ENCODE data around the gene KIF21B.

KIF21B gene

GRCh38 chr1:200998323-200998722 is 25.2 kb downstream of the KIF21B start:
- Histone ChIP-seq H3K9me3 (no peaks in the 10 kb centered on the region), H3K4me3 (no peak overlapping the region), H3K27ac (no peak overlapping the region), H3K4me1 (no peaks in the 10 kb centered on the region), H3K36me3 (peaks cover 0 to 5% (median 0%) of the 10 kb centered on the region in 3 donors), H3K27me3 (no peaks in the 10 kb centered on the region)
- intact Hi-C loops (cut with DNase I; ENCODE audit: low total_unique reads): no loop called here
- no peak for TF ChIP-seq CTCF (IDR thresholded peaks at IDR 0.05)
- no peak for DNase-seq

DNA sequence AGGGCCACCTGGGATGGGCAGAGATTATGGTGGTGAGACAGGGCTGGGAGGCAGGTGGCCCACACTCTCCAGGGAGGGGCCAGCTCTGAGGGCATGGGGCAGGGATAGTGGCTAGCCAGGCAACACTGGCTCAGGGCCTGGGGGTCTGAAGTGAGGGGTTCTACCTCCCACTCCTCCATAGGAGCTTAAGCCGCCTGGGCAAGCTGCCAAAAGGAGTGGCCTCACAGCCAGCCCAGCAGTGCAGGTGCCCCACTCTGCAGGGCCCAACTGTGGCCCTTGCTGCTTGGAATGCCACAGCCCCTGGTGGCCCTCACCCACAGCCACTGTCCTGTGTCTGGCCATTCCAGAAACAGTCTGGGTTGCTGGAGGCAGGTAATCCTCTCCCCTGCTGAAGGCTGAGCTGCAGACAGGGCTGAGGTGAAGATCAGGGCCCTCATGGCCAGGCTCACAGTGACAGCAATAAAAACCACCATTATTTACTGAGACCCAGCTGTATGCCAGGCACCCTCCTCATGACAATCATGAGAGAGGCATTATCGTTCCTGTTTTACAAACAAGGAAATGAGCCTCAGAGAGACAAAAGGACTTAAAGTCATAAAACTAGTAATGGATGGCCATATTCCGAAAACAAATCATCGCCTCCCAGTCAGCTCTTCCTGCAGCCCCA is 31.0 kb downstream of the KIF21B start:
- Histone ChIP-seq H3K9me3 (no peaks in the 10 kb centered on the region), H3K4me1 (no peaks in the 10 kb centered on the region), H3K36me3 (peaks cover 0 to 24% (median 9%) of the 10 kb centered on the region in 3 donors), H3K27ac (no peak overlapping the region), H3K4me3 (no peak overlapping the region), H3K27me3 (no peaks in the 10 kb centered on the region)
- intact Hi-C loops (cut with DNase I; ENCODE audit: low total_unique reads): no loop called here
- TF ChIP-seq CTCF (IDR thresholded peaks at IDR 0.05): no peak
- DNase-seq: no peak

DNA sequence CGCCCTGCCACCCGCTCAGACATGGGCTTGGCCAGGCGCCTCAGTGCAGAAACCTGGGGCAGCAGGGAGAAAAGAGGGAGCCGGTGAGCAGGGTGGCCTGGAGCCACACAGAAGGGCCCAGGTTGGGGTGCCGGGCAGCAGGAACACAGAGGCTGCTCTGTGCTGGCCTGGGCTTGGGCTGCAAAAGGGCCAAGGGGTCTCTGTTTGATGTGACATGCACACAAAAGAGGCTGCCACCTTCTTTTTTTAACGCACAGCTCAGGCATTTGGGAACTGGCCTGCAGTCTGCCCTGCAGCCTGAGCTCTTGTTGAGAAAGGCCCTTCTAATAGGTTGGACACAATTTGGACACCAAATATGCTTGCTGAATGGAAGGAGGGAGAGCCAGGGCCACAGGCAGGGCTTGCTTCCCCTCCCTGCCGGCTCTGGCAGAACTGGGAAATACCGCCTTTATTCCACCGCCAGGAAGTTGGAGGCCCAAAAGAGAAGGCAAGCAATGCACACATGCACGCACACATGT is 32.4 kb downstream of the KIF21B start:
- Histone ChIP-seq H3K9me3 (no peaks in the 10 kb centered on the region), H3K27me3 (no peaks in the 10 kb centered on the region), H3K4me3 (no peak overlapping the region), H3K4me1 (no peaks in the 10 kb centered on the region), H3K27ac (no peak overlapping the region), H3K36me3 (peaks cover 0 to 24% (median 14%) of the 10 kb centered on the region in 3 donors)
- TF ChIP-seq CTCF (IDR thresholded peaks at IDR 0.05): no peak
- intact Hi-C loops (cut with DNase I; ENCODE audit: low total_unique reads): no loop called here
- no peak for DNase-seq

- Histone ChIP-seq H3K27ac (no peak overlapping the region), H3K36me3 (peaks cover 0 to 24% (median 14%) of the 10 kb centered on the region in 3 donors), H3K27me3 (no peaks in the 10 kb centered on the region), H3K9me3 (no peaks in the 10 kb centered on the region), H3K4me3 (no peak overlapping the region), H3K4me1 (no peaks in the 10 kb centered on the region)
- intact Hi-C loops (cut with DNase I; ENCODE audit: low total_unique reads): no loop called here
- no peak for DNase-seq
- TF ChIP-seq CTCF (IDR thresholded peaks at IDR 0.05): no peak
Observed at GRCh38 chr1:200990114-200990513, 33.4 kb downstream of the KIF21B start.

GRCh38 chr1:200989337-200989736 is 34.2 kb downstream of the KIF21B start:
- intact Hi-C loops (cut with DNase I; ENCODE audit: low total_unique reads): no loop called here
- H3K27ac ChIP-seq: no peak overlapping the region
- H3K36me3 ChIP-seq: peaks cover 0 to 24% (median 14%) of the 10 kb centered on the region in 3 donors

More at GRCh38 chr1:200989337-200989736, 34.2 kb downstream of the KIF21B start:
- DNase-seq: no peak
- no peaks in the 10 kb centered on the region for H3K9me3 ChIP-seq
- no peaks in the 10 kb centered on the region for H3K27me3 ChIP-seq
- H3K4me1 ChIP-seq: no peaks in the 10 kb centered on the region
- H3K4me3 ChIP-seq: no peak overlapping the region
- no peak for TF ChIP-seq CTCF (IDR thresholded peaks at IDR 0.05)

Measured in tibial artery (tissue), 4 donors.